Nucleus accumbens (tissue), 56 donors: ENCODE results near the gene MACROH2A1.

Experiments
- DNase-seq, 56 donors: peaks; one replicate each; lab custom pipeline; 2025; lab: John Stamatoyannopoulos, UW

Gene MACROH2A1

DNA sequence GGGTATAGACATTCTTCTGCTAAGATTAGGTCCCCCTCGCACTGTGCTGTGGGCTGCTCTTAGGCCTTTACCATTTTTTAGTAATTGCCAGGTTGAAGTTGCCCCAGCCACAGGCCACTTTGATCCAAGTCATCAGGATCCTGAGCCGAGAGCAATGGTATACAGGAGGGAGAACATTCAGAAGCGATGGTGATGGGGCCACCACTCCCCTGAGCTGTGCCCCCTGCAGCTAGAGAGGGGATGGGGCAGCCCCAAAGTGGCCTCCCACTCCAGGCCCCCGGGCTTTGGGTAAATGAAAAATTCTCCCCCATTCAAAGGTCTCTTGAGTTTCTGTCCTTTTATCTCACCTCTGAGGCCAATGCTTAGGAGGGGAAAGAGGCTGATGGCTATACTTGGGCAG is 59.4 kb downstream of the MACROH2A1 start:
- DNase-seq, result no peak

DNA sequence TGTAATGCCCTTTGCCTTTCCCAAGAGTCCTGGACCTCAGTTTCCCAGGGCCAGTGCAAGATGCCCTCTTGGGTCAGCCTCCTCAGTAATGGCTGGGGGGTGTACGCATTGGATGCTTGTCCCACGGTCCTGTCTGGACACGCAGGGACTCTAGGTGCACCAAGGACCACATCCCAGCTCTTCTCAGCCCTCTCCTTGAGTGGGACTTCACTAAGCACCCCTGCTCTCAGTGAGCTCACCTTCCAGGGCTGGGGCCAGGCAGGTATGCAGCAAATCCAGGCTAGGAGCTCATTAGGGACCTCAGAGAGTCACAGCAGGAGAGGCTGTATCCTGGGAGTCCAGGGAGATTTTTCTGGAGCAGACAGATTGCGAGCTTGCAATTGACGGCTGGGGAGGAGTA is 59.8 kb downstream of the MACROH2A1 start:
- no peak for DNase-seq

DNA sequence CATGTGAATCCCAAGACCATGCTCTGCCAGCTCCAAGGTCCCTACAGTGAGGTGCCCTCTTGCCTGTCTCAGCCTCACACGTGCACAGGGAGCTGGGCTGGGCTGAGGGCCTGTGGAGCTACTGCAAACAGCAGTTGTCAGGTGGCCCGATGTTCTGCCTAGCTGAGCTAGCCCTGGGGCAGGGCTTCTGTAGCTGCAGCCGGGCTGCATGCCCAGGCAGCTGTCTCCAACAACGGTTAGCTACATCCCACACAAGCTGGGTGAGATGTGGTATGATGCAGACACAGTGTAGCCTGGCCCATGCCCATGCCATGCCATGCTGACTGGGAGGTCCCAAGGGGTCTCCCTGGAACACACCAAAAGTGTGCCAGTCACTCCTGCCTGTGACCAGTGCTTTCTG is 62.0 kb downstream of the MACROH2A1 start:
- DNase-seq, result peak in 13 of 56 donors; percentile 5 to 45 (median 22)

DNA sequence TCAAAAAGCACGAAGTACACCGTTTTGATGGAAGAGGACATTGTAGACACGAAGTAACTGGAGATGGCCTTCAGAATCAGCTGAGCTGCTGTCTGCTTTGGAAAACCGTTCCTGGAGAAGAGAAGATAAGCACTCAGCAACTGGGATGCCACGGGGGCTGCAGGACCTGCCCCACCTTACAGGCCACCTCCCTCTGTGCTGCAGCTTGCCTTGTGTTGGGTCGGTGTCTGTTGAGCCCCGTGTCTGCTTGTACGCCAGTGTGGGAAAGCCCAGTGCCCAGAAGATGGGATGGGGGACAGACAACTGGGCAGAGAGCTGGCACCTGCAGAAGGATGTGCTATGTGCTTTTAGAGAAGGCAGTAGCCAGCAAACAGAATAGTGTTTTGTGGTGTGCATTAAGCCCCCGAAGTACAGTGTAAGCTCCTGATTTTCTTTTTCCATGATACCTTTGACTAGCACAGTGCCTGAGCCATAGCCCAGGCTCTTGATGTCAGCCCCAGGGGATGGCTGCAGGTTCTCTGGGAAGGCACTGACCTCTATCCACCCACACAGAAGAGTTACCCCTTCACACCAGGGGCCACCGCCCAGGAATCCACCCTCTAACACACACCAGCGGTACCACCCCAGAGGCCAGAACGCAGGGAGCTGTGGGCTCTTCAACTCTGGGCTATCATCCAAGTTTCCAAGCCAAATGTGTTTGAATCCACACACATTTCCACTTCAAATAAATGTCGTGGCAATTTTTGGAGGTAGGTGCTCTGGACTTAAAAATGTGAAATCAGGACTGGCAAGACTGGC is 63.8 kb downstream of the MACROH2A1 start:
- DNase-seq, result no peak

DNA sequence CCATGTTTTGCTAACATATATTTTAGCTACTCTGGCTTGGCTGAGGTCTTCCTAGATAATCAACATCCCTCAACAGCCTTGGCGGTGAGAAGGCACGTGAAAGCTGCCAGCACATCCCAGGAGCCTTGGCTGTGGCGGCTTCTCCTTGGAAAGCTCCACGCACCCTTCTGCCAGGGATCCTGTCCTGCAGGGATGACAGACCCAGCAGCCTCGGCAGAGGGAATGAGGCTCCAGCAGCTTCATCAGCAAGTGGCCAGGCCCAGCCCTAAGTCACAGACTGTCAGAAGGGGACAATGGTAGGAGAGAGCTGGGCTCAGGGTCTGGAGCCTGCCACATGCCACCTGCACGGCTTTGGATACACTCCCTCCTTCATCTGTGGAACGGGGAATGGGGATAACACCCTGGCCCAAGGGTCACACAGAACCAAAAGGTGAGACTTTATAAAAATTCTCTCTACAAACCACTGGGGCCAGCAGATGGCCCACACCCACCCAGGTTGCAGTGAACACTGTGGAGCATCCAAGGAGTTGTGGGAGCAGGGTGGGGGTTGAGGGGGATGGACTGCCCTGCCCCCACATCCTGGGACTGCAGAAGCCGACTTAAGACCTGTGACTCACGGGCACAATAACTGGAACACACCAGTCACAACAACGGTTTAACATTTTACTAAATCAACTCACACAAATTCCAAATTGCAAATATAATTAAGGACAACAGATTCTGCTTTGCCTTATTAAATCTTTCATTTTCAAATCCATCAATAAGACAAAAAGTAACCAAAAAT is 65.1 kb downstream of the MACROH2A1 start:
- DNase-seq, result no peak

DNA sequence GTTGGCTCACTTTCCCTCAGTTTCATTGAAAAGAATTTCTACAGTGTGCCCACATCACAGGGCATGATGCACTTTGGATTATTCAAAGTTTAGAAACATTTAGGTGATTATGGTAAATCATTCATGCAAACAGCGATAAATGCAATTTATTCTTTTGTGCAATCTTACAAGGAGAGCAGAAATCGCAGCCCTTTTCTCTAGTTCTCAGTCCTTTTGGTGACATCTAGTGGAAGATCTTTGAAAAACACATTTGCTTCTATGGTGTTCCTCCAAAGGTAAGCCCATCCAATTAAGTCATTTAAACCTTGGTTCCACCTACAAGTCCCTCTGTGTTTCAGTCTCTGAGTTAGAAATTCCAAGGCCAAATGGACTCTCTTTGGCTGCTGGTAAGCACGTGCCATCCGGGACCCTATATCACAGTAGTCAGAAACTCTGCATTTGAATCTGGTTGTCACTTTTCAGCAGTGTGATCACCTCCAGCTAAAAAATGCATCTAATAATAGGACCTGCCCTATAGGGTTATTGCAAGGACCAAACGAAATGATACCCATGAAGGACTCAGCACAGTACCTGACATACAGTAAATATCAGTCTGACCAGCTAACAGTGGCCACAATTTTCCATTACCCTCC is 66.4 kb downstream of the MACROH2A1 start:
- no peak for DNase-seq

DNA sequence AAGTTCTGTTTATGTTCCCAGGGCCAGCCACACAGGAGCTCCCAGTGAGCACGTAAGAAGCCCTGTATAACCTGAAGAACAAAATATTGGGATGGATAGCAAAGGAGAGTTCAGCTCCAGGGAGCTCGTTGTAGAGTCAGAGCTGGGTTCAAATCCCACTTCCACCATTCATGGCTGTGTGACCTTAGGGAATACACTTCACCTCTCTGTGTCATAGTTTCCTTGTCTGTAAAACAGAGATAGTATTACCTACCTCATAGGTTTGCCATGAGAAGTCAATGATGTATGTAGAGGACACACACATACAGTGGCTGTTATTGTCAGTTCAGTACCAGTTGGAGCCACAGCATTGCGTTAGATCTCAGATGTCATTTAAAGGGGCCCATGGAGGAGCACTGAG is 67.4 kb downstream of the MACROH2A1 start:
- no peak for DNase-seq

DNA sequence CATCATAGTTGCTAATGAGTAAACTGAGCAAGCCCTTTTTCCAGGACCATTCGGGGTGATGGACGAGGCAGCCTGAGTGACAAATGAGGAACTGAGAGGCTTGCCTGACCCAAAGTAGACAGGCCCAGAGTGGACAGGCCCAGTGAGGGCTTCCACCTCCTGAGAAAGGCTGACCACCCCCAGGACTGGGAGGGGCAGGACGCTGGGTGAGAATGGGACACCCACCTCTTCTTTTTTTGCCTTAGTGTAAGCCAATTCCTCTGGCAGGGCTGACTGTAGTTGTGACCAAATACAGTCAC is 68.3 kb downstream of the MACROH2A1 start:
- DNase-seq, result no peak

DNA sequence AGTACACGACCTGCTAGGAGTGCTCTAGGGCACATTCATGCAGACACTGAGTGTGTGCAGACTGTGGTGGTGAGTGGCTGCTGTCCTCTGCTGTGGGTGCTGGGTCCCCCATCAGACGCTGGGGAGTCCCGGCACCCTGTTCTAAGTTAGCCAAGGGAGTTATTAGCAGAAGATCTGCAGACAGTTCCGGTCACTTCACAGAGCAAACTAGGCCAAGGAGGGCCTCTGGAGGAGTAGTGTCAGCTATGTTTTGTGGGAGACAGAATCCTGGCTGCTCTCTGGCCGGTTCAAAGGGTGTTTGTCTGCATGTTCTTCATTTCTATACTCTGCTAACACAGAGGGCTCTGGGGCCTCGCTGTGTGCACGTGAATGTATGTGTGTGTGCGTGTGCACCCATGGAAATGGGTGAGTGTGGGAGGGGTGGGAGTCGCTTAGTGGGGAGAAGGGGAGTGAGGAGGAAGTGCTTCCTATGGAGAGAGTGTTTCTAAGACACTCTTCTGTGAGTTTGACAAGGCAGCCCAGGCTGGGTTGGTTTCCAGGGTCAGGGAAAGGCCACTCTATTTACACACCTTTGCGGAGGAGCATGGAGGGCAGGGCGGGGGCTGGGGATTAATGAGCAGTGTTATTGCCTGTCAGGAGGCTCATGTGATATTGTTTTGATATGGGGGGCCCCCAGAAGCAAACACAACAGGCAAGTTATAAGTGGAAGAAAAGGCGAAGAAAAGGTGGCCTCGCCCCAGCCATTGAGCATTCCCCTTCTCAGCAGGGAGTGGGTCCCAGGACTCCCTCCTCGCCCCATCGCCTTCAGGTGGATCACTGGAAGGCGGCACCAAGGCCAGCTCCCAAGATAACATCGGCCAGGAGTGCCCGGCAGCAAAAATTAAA is 68.9 kb downstream of the MACROH2A1 start:
- DNase-seq, result no peak

DNA sequence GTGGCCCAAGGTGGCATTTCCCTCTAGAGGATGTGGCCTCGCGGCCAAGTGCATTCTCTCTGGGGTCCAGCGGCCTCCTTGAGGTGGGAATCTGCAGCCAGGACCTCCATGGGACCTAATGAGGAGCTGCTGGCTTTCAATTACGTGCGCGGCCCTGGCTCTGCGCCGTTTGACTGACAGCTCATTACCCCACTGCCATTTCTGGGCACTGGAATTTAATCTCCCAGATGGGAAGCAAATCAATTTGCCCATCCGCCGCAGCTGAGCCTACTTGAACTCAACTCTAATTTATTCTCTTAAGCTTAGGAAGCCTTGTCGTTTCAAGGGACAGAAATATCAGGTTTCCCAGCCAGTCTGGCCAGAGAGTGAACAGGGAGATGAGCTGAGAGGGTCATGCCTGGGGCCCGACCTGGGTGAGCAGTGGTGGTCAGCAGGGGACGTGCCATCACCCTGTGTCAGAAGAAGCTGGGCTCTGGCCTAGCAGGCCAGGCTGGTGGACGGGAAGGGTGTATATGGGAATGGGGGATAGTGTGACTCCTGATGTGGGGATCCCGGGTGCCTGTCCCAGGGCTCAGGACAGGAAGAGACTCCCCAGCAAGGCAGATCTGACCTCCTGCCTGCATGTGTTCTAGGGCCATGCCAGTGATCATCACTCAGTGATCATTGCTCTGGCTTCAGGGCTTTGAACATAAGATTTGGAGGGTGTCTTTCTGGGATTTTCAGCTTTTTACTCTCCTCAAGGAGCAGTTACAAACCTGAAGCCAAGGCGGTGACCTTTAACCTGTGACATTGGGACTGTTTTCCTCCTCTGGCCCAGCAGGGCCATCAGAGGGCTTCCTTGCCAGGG is 69.7 kb downstream of the MACROH2A1 start:
- no peak for DNase-seq

DNA sequence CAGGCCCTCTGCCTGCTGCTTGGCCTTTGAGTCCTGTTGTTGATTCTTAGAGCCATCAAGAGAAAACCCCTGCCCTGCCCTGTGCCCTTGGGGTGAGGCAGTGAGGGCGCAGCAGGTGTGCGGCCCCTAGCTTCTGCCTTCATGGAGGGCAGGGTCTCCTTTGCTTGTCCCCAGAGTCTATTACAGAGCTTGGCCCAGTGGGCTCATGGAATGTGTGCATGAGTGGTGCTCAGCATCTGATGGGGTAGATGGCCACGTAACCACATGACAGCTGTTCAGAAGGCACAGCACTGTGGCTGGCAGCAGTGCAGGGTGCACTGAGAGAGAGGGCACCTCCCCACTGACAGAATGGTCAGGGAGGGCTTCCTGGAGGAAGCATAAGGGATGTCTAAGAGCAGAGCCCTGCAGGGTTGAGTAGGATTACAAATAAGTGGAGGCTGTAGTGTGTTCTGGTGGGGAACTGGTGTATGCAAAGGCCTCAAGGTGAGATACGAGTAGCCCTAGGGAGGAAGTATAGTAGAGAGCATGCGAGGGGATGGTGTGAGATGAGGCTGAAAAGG is 70.8 kb downstream of the MACROH2A1 start:
- no peak for DNase-seq

DNA sequence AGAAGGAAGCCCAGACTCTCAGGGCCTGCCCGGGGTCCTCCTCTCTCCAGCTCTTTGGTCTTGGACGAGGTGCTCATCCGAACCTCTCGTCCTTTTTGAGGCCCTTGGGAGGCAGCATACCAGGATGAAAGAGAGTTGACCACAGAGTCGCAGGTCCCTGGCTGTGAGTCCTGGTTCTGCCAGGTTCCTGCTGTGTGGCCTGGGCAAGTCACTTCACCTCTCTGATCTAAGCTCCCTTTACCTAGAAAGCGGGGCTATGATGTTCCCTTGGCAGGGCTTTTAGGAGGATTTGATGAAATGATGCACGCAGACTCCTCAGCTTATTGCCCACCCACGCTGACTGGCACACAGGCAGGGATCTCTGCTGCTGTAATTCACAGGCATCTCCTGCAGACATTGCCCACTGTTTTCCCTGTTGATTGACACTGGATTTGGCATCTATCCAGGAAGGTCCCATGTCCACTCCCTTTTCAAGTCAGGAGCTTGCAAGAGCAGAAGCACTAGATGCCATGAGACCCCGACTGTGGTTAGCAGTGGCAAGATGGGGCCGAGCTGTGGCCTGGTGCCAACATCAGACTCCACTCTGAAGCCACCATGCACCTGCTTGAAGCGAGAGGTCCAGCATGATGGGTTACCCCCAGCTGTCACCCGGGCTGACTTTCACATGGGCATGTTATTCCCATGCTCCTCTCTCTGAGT is 71.5 kb downstream of the MACROH2A1 start:
- no peak for DNase-seq

DNA sequence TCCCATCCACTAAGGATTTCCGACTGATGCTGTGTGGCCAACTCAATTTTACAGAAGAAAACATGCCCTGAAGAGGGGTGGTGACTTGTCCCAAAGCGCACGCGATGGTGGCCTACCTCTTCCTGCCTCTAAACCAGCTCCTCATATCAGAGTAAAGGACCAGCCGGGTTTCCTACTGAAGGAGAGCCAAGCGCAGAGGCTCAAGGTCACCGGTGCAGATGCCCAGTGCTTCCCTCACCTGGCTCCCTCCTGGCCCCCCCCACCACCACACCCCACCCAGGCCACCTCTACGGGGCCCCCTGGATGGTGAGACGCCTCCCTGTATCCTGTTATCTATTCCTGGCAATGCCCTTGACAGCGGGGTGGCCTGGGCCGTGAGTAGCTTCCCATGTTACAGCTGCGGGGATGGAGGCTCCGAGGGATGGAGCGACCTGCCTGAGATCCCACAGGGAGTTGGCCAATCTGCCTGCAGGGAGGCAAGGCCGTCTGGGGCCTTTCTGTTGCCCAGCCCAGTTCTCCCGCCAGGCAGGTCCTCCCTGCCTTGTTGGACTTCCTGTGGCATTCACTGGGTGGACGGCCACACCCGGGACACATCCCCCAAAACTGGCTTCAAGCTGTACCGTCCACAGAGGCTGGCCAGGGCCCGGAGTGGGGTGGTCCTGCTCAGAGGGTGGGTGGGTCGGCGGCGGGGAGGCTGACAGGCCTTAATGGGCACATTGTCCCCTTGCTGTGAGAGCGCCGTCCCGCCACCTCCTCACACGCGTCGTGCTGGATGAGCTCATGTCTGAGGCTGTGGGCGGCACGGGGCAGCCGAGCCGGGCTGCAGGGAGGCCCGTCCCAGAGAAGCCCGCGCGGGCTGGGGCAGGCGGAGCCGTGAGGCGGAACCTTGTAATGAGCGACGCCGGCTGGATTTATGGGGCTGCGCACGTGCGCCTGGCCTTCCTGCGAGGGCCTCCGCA is 72.5 kb downstream of the MACROH2A1 start:
- DNase-seq, result no peak

DNA sequence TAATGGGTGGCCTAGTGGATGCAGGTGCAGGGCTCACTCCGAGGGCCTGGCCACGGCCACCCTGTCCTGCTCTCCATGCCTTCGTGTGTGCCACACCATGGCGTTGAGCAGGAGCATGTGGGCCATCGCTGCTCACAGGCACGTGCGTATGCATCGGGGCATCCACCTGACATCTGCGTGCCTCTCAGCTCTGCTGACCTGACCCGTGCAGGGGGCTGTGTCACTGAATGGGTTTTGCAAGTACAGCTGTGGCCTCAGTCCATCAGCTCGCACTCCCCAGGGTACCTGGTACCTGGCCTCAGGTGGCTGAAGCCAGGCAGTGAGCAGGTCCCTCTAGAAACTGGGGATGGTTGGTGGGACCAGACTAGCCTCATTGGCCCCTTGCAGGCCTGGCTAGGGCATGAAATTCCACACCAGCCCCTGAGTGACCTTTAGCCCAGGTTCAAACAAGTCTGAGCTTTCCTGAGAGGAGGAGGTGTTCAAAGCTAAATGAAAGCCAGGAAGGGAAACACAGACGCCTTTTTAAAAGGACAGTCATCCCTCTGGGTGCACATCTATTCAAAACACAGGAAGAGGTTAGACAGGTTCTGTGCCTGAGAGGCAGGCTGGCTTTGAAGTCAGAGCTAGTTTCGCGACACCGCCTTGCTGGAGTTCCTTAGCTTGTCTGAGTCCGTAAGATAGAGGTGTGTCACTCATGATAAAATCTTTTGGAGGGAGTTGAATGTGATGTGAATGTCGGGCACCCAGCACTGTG is 74.0 kb downstream of the MACROH2A1 start:
- no peak for DNase-seq

DNA sequence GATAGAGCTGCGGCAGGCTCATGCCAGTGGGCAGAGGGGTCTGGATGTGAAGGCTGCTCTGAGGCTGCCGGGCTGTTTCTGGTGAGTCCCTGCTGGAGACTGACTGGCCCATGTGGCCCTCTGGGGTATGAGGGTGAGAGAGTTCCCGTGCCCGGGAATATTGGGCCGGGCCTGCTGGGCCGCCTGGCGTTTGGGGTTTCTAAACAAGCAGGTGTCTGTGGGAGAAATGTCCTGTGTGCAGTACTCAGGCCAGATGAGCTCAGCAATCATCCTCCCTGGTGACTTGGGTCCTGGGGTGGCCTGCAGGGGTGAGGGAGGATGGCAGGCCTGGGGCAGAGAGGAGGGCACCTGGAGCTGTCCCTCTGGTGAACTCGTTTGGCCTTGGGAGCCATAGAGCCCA is 74.9 kb downstream of the MACROH2A1 start:
- DNase-seq, result no peak

DNA sequence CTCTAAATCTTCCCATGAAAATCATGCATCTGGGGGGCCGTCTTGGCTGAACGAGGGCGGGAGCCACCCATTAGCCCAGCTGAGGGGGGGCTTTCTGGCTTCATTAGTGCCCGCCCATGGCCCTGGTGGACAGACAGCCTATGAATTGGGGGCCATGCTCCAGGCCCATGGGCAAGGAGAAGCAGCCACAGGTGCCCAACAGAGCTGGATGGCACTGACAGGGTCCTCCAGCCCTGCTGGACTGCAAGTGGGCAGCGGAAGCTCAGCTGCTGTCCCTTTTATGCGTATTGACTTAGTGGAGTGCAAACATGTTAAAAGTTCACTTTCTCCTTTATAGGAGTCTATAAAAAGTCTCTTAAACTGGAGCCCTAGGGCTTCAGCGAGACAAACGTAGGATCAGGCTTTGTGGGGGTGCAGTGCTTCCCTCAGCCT is 75.3 kb downstream of the MACROH2A1 start:
- no peak for DNase-seq

DNA sequence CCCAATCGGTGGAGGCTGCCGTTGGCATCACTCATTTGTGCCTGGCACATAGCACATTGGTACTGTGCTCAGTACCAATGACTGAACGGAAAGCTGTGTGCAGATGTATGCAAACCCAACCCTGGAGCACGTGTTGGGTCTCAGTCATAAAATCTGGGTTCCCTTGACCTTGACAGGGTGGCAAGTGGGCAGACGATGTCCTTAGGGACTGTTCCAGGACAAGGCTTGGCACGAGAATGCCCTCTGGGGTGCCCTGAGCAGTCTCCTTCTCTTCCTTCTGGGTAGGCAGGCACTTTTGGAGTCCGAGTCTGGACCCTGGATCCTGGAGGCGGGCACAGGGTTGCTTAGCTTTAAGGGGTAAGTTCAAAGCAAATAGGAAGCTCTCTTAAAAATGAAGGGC is 75.8 kb downstream of the MACROH2A1 start:
- DNase-seq, result no peak
